K562 (cell line): ENCODE results near the gene MMP12.

Source experiments
- SMAD1 ChIP-seq: fragments of 150-350 bp; IDR thresholded peaks from 2 replicates; pipeline ENCODE4 v1.6.1; 2014; ENCODE audit warnings: low read length, low read depth; ENCODE audit not compliant: partially characterized antibody
- ZNF263 ChIP-seq: sonication (generic); formaldehyde crosslinking; IDR thresholded peaks from 2 replicates; pipeline ENCODE4 v1.8.0; 2022; ENCODE audit warnings: mild to moderate bottlenecking, missing genetic modification reagents, borderline replicate concordance

DNA sequence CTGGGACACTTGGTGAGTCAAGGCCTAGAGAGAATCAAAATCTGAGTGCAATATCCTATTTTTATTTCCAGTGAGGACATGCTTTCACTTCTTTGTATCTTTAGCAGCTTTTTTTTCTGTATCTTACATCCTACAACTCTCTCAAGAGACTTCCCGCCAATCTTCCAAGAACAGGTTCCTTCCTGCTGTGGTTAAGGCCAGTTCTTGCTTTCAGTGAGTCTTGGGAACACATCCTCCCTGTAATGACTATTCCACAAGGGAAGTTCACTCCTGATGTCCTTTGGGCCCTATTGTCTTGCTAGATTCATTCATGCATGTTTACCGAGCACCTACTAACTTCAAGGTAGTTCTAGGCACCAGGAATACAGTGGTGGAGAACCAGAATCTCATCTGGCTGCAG is 3.8 kb upstream of the MMP12 start:
- TF ChIP-seq ZNF263: no peak
- no peak for TF ChIP-seq SMAD1
